Measurements from ENCODE around the gene FUT1.

DNA sequence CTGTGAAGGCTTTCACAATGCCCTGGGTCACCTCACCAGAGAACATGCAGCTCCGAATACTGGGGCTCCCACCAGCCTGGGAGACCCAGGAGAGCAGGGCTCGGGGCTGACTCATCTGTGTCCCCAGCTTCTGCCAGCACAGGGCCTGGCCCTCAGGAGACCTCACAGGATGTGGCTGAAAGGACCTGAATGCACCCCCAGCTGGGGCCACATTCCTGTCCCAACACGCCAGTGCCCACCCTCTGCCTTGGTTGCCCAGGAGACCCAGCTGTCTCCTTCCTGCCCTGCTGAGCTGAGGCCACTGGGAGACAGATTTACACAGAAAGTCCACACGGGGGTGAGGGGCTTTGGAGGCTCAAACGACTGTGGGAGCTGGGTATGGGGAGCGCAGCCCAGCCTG, 46.5 kb upstream of the FUT1 start:
- no peak for TF ChIP-seq EP300 (IDR thresholded peaks at IDR 0.05)
- TF ChIP-seq, protein P1, sequence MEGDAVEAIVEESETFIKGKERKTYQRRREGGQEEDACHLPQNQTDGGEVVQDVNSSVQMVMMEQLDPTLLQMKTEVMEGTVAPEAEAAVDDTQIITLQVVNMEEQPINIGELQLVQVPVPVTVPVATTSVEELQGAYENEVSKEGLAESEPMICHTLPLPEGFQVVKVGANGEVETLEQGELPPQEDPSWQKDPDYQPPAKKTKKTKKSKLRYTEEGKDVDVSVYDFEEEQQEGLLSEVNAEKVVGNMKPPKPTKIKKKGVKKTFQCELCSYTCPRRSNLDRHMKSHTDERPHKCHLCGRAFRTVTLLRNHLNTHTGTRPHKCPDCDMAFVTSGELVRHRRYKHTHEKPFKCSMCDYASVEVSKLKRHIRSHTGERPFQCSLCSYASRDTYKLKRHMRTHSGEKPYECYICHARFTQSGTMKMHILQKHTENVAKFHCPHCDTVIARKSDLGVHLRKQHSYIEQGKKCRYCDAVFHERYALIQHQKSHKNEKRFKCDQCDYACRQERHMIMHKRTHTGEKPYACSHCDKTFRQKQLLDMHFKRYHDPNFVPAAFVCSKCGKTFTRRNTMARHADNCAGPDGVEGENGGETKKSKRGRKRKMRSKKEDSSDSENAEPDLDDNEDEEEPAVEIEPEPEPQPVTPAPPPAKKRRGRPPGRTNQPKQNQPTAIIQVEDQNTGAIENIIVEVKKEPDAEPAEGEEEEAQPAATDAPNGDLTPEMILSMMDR (IDR thresholded peaks at IDR 0.05): no peak
